Neural cell (in vitro differentiated cells): ENCODE results near the gene GAN. TPM values are rescaled to one million over a fixed set of nuclear protein-coding genes. Genes with fewer than 3 reads are reported as not detected.

ENCODE experiments used
- H2AFZ ChIP-seq: fragments of 200-600, 300-800 bp; sonication (generic), shearing (Covaris generic); 2 replicates; pipeline ENCODE4 v1.6.0; 2014; ENCODE audit warnings: low read depth, mild to moderate bottlenecking, antibody characterized with exemption, low read length, moderate library complexity
- H3F3A ChIP-seq: fragments of 200-600 bp; shearing (Covaris generic); 2 replicates; pipeline ENCODE4 v1.6.1; 2016; ENCODE audit warnings: mild to moderate bottlenecking, moderate library complexity, mixed read lengths, antibody characterized with exemption, low read length; ENCODE audit not compliant: insufficient read depth, poor library complexity, severe bottlenecking
- H3K27ac ChIP-seq: fragments of 200-600, 300-800 bp; sonication (generic), shearing (Covaris generic); 2 replicates; pipeline ENCODE4 v1.5.1; 2014; ENCODE audit warnings: mild to moderate bottlenecking, low read length, moderate library complexity
- H3K27me3 ChIP-seq: fragments of 300-800, 200-600 bp; sonication (generic), shearing (Covaris generic); 2 replicates; pipeline ENCODE4 v1.6.0; 2014; ENCODE audit warnings: mild to moderate bottlenecking, low read depth, low read length, moderate library complexity; ENCODE audit not compliant: insufficient read depth
- H3K36me3 ChIP-seq: fragments of 300-800, 200-600 bp; sonication (generic), shearing (Covaris generic); 2 replicates; pipeline ENCODE4 v1.5.1; 2014; ENCODE audit warnings: mild to moderate bottlenecking, antibody characterized with exemption, low read length, moderate library complexity; ENCODE audit not compliant: insufficient read depth
- H3K4me2 ChIP-seq: fragments of 300-800, 200-600 bp; sonication (generic), shearing (Covaris generic); 2 replicates; pipeline ENCODE4 v1.6.0; 2014; ENCODE audit warnings: mild to moderate bottlenecking, low read length
- H3K4me3 ChIP-seq: fragments of 300-800, 200-600 bp; sonication (generic), shearing (Covaris generic); 2 replicates; pipeline ENCODE4 v1.5.1; 2014; ENCODE audit warnings: mild to moderate bottlenecking, low read length, moderate library complexity
- H3K79me2 ChIP-seq: fragments of 200-600 bp; shearing (Covaris generic); replicated peaks from 2 replicates; pipeline ENCODE4 v1.6.0; 2014; ENCODE audit warnings: mild to moderate bottlenecking, low read length, moderate library complexity; ENCODE audit not compliant: insufficient read depth
- H3K9ac ChIP-seq: fragments of 300-800, 200-600 bp; sonication (generic), shearing (Covaris generic); 2 replicates; pipeline ENCODE4 v1.6.1; 2016; ENCODE audit warnings: mild to moderate bottlenecking, low read length, mixed read lengths
- H3K9me2 ChIP-seq: fragments of 200-600 bp; shearing (Covaris generic); 2 replicates; pipeline ENCODE4 v1.6.1; 2016; ENCODE audit warnings: mild to moderate bottlenecking, low read length, mixed read lengths; ENCODE audit not compliant: insufficient read depth
- H3K9me3 ChIP-seq: fragments of 200-600, 300-800 bp; sonication (generic), shearing (Covaris generic); 2 replicates; pipeline ENCODE4 v1.6.1; 2016; ENCODE audit warnings: mild to moderate bottlenecking, mixed run types, low read length, moderate library complexity, mixed read lengths
- H4K20me1 ChIP-seq: fragments of 200-600 bp; shearing (Covaris generic); 2 replicates; pipeline ENCODE4 v1.6.1; 2016; ENCODE audit warnings: mild to moderate bottlenecking, mixed run types; ENCODE audit not compliant: insufficient read depth
- EP300 ChIP-seq: fragments of 450-650 bp; conservative IDR thresholded peaks from 2 replicates; pipeline ENCODE4 v1.6.1; 2014; ENCODE audit warnings: antibody characterized with exemption, mild to moderate bottlenecking, moderate library complexity; ENCODE audit not compliant: poor library complexity, severe bottlenecking
- EZH2 ChIP-seq: fragments of 200-600, 300-800 bp; shearing (Covaris generic), sonication (generic); IDR thresholded peaks from 2 replicates; pipeline ENCODE4 v1.6.1; 2014; ENCODE audit warnings: antibody characterized with exemption, low read length, borderline replicate concordance, mild to moderate bottlenecking; ENCODE audit not compliant: insufficient read depth, poor library complexity, severe bottlenecking
- MXI1 ChIP-seq: fragments of 450-650 bp; conservative IDR thresholded peaks from 2 replicates; pipeline ENCODE4 v1.6.1; 2014; ENCODE audit warnings: antibody characterized with exemption, mild to moderate bottlenecking; ENCODE audit not compliant: poor library complexity, severe bottlenecking
- POLR2AphosphoS5 ChIP-seq: IDR thresholded peaks from 2 replicates; pipeline ENCODE4 v1.6.1; 2012
- RAD21 ChIP-seq: fragments of 450-650 bp; conservative IDR thresholded peaks from 2 replicates; pipeline ENCODE4 v1.6.1; 2014; ENCODE audit warnings: antibody characterized with exemption, mild to moderate bottlenecking, moderate library complexity
- SMC3 ChIP-seq: fragments of 450-650 bp; conservative IDR thresholded peaks from 2 replicates; pipeline ENCODE4 v1.6.1; 2014; ENCODE audit warnings: antibody characterized with exemption, mild to moderate bottlenecking, moderate library complexity; ENCODE audit not compliant: poor library complexity
- TAF1 ChIP-seq: IDR thresholded peaks from 2 replicates; pipeline ENCODE4 v1.6.1; 2012; ENCODE audit warnings: low read depth
- polyA plus RNA-seq: library from polyadenylated mRNA; depleted of rRNA; stranded (reverse); fragments of >200 nt; gene quantifications from 2 replicates; pipeline ENCODE4 v1.2.3, GENCODE V29; 2014
- TF ChIP-seq, protein P1 (sequence below): fragments of 450-650 bp; IDR thresholded peaks from 2 replicates; pipeline ENCODE4 v1.5.1; 2014; ENCODE audit warnings: antibody characterized with exemption, mild to moderate bottlenecking, moderate library complexity; ENCODE audit not compliant: poor library complexity, severe bottlenecking
- TF ChIP-seq, protein P2 (sequence below): IDR thresholded peaks from 2 replicates; pipeline ENCODE4 v1.6.1; 2012; ENCODE audit warnings: borderline replicate concordance

Gene GAN
- polyA plus RNA-seq, 1 donor from 2014 or later, result 9.1 TPM

DNA sequence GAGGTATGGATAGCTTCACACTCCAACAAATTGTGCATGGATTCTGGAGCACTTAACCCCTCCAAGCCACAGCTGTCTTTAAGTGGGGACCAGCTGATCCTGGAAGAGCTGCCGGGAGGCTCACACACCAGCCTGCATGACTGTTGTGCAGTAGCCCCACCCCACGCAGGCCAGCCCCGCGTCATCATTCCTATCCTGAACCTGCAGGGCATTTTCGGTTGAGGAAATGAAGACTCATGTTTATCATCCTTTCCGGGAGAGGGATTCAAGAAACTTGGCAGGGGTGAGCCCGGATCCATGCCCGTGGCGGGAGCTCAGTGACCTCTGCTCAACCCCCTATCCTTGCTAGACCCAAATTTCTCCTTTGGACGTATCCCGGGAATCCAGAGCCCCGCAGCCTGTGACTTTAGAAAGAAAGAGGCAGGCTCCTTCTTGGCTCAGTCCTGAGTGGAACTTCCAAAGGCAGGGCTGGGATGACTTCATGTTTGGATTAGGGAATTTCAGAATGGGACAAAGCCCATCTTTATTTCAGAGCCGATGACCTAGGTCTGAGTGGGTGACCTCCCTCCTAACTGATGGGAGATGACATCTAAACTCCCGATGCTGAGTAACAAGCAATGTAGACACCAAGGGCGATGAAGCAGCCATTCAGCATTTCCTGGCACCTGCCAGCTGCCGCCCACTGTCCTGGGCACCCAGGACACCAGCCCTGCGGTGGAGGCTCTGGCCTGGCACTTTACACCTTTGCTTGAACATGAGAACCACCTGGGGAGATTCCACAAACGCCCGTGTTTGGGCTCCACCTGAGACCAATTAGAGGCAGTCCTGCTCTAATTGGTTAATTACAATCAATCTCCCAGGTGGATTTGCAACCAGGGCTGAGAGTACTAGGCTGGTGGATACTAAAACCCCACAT is 86.5 kb downstream of the GAN start:
- H3K9ac ChIP-seq, result no peak overlapping the region
- H3K36me3 ChIP-seq, result no peaks in the 10 kb centered on the region
- H3K27ac ChIP-seq, result no peak overlapping the region
- H3K27me3 ChIP-seq, result no peaks in the 10 kb centered on the region
- no peak overlapping the region for H3K4me3 ChIP-seq
- no peaks in the 10 kb centered on the region for H4K20me1 ChIP-seq
- TF ChIP-seq EP300 (no peak), TAF1 (no peak), POLR2AphosphoS5 (no peak), EZH2 (no peak), SMC3 (no peak), RAD21 (no peak), MXI1 (no peak)
- TF ChIP-seq, protein P1, sequence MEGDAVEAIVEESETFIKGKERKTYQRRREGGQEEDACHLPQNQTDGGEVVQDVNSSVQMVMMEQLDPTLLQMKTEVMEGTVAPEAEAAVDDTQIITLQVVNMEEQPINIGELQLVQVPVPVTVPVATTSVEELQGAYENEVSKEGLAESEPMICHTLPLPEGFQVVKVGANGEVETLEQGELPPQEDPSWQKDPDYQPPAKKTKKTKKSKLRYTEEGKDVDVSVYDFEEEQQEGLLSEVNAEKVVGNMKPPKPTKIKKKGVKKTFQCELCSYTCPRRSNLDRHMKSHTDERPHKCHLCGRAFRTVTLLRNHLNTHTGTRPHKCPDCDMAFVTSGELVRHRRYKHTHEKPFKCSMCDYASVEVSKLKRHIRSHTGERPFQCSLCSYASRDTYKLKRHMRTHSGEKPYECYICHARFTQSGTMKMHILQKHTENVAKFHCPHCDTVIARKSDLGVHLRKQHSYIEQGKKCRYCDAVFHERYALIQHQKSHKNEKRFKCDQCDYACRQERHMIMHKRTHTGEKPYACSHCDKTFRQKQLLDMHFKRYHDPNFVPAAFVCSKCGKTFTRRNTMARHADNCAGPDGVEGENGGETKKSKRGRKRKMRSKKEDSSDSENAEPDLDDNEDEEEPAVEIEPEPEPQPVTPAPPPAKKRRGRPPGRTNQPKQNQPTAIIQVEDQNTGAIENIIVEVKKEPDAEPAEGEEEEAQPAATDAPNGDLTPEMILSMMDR, result no peak
- TF ChIP-seq, protein P2, sequence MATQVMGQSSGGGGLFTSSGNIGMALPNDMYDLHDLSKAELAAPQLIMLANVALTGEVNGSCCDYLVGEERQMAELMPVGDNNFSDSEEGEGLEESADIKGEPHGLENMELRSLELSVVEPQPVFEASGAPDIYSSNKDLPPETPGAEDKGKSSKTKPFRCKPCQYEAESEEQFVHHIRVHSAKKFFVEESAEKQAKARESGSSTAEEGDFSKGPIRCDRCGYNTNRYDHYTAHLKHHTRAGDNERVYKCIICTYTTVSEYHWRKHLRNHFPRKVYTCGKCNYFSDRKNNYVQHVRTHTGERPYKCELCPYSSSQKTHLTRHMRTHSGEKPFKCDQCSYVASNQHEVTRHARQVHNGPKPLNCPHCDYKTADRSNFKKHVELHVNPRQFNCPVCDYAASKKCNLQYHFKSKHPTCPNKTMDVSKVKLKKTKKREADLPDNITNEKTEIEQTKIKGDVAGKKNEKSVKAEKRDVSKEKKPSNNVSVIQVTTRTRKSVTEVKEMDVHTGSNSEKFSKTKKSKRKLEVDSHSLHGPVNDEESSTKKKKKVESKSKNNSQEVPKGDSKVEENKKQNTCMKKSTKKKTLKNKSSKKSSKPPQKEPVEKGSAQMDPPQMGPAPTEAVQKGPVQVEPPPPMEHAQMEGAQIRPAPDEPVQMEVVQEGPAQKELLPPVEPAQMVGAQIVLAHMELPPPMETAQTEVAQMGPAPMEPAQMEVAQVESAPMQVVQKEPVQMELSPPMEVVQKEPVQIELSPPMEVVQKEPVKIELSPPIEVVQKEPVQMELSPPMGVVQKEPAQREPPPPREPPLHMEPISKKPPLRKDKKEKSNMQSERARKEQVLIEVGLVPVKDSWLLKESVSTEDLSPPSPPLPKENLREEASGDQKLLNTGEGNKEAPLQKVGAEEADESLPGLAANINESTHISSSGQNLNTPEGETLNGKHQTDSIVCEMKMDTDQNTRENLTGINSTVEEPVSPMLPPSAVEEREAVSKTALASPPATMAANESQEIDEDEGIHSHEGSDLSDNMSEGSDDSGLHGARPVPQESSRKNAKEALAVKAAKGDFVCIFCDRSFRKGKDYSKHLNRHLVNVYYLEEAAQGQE, result no peak
- no peaks in the 10 kb centered on the region for H3F3A ChIP-seq
- no peaks in the 10 kb centered on the region for H3K9me2 ChIP-seq
- H3K4me2 ChIP-seq, result no peak overlapping the region
- H3K79me2 ChIP-seq, result no peaks in the 10 kb centered on the region
- no peaks in the 10 kb centered on the region for H3K9me3 ChIP-seq
- no peak overlapping the region for H2AFZ ChIP-seq

DNA sequence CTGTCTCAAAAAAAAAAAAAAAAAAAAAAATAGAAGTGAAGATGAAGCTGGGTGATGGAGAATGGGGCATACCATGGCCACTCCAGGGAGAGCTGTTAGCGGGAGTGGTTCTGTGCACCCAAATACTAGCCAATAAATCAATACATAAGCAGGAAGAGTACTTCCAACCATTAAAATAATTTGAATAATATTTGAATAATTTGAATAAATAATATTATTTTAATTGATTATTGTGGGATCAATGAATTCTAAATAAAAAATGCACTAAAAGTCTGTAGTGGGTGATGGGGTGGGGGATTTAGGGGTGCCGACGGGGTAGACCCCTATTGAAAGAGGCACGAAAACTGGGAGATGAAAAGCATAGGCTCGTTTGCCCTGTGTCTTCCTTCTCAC is 88.4 kb downstream of the GAN start:
- Histone ChIP-seq H4K20me1 (no peaks in the 10 kb centered on the region), H3K9me3 (no peaks in the 10 kb centered on the region), H2AFZ (no peak overlapping the region), H3K4me3 (peak overlapping the region; percentile 58), H3K27me3 (no peaks in the 10 kb centered on the region), H3F3A (no peaks in the 10 kb centered on the region), H3K27ac (no peak overlapping the region), H3K36me3 (no peaks in the 10 kb centered on the region), H3K9ac (peak overlapping the region; percentile 45), H3K9me2 (no peaks in the 10 kb centered on the region), H3K4me2 (no peak overlapping the region), H3K79me2 (no peaks in the 10 kb centered on the region)
- TF ChIP-seq, protein P2, result no peak
- TF ChIP-seq TAF1, result no peak
